GDM1 (cell line): ENCODE data around the gene ITPR2.
"Not testable (repeated sequence)": the region's sequence is repeated elsewhere in the genome, so short reads cannot be mapped to it uniquely, and the experiment has no call there.

Experiments
- DNase-seq: peaks from one replicate; lab custom pipeline; 2025; lab: John Stamatoyannopoulos, UW

The ITPR2 gene

GRCh38 chr12:26563552-26563951 is 269.4 kb downstream of the ITPR2 start:
- DNase-seq: no peak

DNA sequence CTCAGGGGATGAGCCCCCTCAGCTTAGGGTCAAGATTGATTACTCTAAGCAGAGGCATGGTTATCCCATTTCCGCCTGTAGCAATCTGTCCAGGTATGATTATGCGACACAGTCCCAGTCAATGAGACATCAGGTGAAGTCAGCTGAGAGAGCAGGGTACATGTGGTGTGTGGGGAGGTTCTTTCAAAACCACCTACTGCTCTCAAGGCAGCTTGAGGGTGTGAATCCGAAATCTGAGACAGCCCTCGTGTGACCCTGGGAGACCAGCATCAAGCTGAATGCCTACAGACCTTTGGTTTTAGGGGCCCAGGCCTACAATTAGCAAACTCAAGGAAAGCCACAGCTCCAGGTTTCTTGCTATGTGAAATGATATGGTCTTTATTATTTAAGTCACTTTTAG is 275.7 kb downstream of the ITPR2 start:
- no peak for DNase-seq

- no peak for DNase-seq
Observed at GRCh38 chr12:26556916-26557315, 276.1 kb downstream of the ITPR2 start.

DNA sequence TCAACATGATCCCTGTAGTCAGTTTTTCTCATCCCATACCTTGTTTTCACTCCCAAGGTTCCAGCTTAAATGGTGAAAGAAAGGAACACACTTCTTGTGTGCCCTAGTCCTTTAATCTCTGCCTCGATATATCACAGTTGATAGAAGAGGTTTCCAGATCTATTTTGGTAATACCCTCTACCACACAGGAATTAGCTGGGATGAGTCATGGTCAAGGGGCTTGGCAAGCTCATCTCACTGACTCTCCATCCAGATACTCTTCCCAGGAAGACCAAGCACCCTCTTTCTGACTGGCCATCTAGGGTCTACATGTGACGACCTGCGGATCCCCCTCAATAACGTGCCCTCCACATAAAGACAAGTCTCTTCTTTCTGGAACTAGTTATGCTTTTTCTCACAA is 277.9 kb downstream of the ITPR2 start:
- DNase-seq: no peak

- DNase-seq: no peak
Observed at GRCh38 chr12:26554332-26554731, 278.7 kb downstream of the ITPR2 start.

- DNase-seq: no peak
Observed at GRCh38 chr12:26551385-26551784, 281.6 kb downstream of the ITPR2 start.

GRCh38 chr12:26548227-26548626 is 284.8 kb downstream of the ITPR2 start:
- no peak for DNase-seq

DNA sequence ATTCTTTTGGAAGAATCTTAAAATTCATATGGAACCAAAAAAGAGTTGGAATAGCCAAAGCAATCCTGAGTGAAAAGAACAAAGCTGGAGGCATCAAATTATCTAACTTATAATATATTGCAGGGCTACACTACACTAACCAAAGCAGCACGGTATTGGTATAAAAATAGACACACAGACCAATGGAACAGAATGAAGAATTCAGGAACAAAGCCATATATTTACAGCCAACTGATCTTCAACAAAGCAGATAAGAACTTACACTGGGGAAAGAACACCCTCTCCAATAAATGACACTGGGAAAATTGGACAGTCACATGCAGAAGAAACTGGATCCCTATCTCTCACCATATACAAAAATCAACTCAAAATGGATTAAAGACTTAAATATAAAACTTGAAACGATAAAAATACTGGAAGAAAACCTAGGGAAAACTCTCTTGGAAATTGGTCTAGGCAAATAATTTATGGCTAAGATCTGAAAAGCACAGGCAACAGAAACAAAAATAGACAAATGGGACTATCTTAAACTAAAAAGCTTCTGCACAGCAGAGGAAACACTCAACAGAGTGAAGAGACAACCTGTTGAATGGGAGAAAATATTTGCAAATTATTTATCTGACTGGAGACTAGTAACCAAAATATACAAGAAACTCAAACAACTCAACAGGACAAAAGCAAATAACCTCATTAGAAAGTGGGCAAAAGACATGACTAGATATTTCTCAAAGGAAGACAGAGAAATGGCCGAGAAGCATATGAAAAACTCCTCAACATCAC is 286.3 kb downstream of the ITPR2 start:
- DNase-seq: no peak

GRCh38 chr12:26539131-26539530 is 293.9 kb downstream of the ITPR2 start:
- DNase-seq: no peak

DNA sequence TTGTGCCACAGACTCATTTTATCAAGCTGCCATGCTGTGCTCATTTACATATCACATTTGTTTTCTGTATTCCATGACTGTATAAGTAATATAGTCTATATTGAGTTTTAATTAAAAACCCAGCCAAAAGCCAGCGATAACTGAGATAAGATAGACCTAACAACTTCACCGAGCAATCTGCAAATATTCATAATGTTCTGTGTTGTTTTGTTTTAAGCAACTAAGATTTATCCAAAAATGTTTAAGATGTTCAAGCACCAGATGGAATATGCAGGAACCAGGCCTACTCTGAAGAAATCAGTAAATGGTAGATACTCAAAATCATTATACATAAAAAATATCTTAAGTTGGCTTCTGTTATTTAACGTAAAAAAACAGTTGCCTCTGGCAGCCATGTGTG is 295.3 kb downstream of the ITPR2 start:
- DNase-seq: no peak

DNA sequence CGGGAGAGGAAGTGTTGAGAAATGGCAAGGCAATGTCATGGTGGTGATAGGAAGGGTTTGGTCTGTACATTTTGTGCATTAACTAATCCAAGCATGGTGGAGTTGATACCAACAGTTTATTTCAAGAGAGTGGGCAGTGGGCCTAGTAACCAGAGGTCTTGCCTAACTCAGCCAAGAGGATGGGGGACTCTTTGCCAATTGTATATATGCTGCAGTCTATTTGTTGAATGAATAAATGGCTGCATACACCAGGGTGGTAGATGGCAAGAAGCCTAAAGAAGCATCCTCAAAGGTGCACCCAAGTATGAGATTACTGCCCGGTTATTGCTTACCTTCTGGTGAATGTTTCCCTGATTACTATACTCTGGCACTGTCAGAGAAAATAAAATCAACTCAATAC is 295.9 kb downstream of the ITPR2 start:
- DNase-seq: no peak

DNA sequence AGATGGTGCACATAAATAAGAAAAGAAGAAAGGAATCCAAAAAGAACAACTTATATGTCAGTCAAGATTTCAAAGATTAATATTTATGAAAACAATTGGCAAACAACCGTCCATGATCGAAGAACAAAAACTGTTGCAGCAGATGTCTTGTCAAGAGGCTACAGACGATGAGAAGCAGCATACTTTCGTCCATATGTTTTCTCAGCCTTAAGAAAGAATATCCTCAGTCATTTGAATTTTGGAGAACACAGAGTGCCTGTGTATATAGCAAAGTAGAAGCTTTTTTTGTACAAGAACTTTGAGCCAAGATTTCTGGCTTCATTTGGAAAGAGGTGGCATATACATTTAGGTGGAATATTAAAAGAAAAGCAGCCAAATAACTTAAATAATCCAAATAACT is 297.2 kb downstream of the ITPR2 start:
- no peak for DNase-seq

- DNase-seq: no peak
Observed at GRCh38 chr12:26534071-26534470, 298.9 kb downstream of the ITPR2 start.

DNA sequence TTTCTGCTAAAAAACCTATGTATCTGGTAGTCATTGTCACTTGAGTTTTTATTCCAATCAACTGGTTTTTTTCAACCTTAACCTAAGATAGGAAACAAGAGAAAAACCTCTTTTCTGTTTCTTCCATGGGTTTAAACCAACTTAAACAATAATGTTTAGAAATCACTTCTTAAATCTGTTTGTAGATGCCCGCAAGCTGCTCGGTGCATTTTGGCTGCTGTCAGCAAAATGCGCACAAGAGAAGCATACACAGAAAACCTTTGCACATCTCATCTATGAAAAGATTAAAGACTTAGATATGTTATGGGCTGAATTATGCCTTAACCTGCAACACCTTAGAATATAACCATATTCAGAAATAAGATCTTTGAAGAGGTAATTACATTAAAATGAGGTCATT is 299.8 kb downstream of the ITPR2 start:
- no peak for DNase-seq

DNA sequence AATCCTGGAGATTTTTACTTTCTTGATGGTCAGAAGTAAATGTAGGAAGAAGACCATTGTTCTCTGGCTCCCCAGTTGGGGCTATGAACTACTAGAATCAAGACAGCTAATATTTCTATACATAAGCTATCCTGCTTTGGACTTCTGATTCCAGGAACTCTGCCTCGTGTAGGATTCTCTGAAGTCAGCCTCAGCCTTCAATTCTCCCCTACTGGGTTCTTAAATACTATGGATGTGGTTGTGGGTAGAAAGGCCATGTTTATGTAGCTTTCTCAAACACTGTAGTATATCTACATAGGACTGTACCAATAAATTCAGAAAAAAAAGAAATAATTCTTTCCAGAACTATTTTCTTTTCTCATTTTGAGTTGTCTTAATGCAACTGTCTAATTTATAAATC is 302.5 kb downstream of the ITPR2 start:
- DNase-seq: no peak

GRCh38 chr12:26528943-26529342 is 304.1 kb downstream of the ITPR2 start:
- DNase-seq: no peak

- no peak for DNase-seq
Observed at GRCh38 chr12:26527682-26528081, 305.3 kb downstream of the ITPR2 start.

- no peak for DNase-seq
Observed at GRCh38 chr12:26524862-26525465, 308.0 kb downstream of the ITPR2 start.

- no peak for DNase-seq
Observed at GRCh38 chr12:26523708-26524150, 309.3 kb downstream of the ITPR2 start.

GRCh38 chr12:26520869-26521268 is 312.1 kb downstream of the ITPR2 start:
- no peak for DNase-seq

- no peak for DNase-seq
Observed at GRCh38 chr12:26520109-26520508, 312.9 kb downstream of the ITPR2 start.

GRCh38 chr12:26519462-26519861 is 313.5 kb downstream of the ITPR2 start:
- no peak for DNase-seq

DNA sequence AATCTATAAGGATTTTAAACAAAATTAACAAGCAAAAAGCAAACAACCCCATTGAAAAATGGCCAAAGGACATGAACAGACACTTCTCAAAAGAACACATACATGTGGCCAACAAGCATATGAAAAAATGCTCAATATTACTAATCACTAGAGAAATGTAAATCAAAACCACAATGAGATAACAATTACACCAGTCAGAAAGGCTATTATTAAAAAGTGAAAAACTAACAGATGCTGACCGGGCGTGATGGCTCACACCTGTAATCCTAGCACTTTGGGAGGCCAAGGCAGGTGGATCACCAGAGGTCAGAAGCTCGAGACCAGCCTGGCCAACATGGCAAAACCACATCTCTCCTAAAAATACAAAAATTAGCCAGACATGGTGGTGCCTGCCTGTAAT is 315.7 kb downstream of the ITPR2 start:
- DNase-seq: not testable (repeated sequence)

- DNase-seq: no peak
Observed at GRCh38 chr12:26514364-26514763, 318.6 kb downstream of the ITPR2 start.
